ENCODE data around the gene PRSS53. TPM values are rescaled to one million over a fixed set of nuclear protein-coding genes. Genes with fewer than 3 reads are reported as not detected.
A peak's percentile ranks its signal among the peaks of the same experiment; 100 is the strongest.

Gene PRSS53
- total and polyA plus RNA-seq, 7 experiments from 2014 or later: 0.46 to 7.2 (median 6.0) TPM

DNA sequence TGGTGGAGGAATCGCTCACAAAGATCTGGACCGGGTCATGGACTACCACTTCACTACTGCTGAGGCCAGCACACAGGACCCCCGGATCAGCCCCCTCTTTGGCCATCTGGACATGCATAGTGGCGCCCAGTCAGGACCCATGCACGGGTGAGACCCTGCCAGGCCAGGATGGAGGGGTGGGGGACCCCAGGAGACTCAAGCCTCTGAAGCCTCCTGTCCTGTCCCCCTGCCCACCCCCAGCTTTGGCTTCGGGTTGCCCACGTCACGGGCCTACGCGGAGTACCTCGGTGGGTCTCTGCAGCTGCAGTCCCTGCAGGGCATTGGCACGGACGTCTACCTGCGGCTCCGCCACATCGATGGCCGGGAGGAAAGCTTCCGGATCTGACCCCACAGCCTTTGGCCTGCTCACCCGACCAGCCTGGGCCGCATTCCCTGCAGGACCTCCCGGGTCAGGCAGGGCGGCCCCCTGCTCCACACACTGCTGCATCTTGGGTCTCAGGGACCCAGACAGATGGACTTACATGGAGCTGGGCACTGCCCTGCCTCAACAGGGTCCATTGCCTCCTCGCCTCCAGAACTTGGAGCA lies 23.2 kb upstream of the PRSS53 start:
- H3K4me1 ChIP-seq (ENCODE audit: control insufficient read depth in 2 of 2, insufficient read depth in 2 of 2, low read length in 2 of 2): peaks cover 4 to 16% of the 10 kb centered on the region in 2 donors
- H3K36me3 ChIP-seq (ENCODE audit: control insufficient read depth in 2 of 3, insufficient read depth in 3 of 3, low read length in 3 of 3): peaks cover 0 to 38% (median 0%) of the 10 kb centered on the region in 3 experiments
- intact Hi-C loops (cut with micrococcal nuclease): no loop called here
- peaks cover 0 to 11% (median 0%) of the 10 kb centered on the region in 5 donors for H3K36me3 Mint-ChIP-seq
- CTCF ChIA-PET: interaction anchor here (0.8 to 1.2 kb wide), 2 partner anchors 17 to 20 kb away, joined by 3 to 4 read pairs; no protein-coding TSS in a partner anchor
- H3K4me3 Mint-ChIP-seq: no peak overlapping the region
- POLR2A ChIA-PET: interaction anchor here (0.7 to 1.1 kb wide), 2 partner anchors 30 to 395 kb away, joined by 3 to 5 read pairs; no protein-coding TSS in a partner anchor
- no peak overlapping the region for H3K27ac ChIP-seq (ENCODE audit: low read depth, low read length)
- H3K9me3 ChIP-seq (ENCODE audit: control insufficient read depth in 2 of 3, low read length in 3 of 3): no peaks in the 10 kb centered on the region
- no peaks in the 10 kb centered on the region for H3K27me3 Mint-ChIP-seq
- no peak overlapping the region for H3K27ac Mint-ChIP-seq
- H3K9me3 Mint-ChIP-seq: no peaks in the 10 kb centered on the region
- H3K27me3 ChIP-seq (ENCODE audit: control insufficient read depth in 2 of 2, insufficient read depth in 2 of 2, low read length in 2 of 2): no peaks in the 10 kb centered on the region
- H3K4me3 ChIP-seq (ENCODE audit: low read length): no peak overlapping the region
- peaks cover 10 to 39% (median 19%) of the 10 kb centered on the region in 7 donors for H3K4me1 Mint-ChIP-seq
- DNase-seq (no peak), ATAC-seq (no peak)

DNA sequence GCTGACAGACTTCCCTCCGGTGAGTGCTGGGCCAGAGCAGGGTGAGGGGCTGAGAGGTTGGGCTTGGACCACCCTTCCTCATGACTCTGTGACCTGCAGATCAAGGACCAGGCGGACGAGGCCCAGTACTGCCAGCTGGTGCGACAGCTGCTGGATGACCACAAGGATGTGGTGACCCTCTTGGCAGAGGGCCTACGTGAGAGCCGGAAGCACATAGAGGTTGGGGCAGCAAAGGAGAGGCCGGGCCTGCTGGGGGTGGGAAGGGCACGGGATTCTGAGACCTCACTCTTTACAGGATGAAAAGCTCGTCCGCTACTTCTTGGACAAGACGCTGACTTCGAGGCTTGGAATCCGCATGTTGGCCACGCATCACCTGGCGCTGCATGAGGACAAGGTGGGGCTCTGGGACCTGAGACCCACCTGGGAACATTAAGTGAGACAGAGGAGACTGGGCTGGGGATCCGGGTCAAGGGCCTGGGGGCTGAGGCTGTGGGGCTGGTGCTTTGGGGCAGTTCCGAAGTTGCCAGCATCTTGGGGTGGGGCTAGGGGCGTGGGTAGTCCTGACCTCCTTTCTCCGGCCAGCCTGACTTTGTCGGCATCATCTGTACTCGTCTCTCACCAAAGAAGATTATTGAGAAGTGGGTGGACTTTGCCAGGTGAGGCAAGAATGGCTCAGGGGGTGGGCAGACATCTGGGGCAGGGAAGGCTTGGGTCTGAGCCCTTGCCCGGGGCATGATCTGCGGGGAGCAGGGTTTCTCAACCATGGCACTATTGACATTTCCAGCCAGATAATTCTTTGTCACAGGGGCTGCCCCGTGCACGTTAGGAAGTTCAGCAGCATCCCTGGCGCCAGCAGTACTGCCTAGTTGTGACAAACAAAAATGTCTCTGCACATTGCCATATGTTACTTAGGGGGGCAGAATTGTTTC lies 21.6 kb upstream of the PRSS53 start:
- peak overlapping the region in 4 of 9 donors; percentile 14 to 80 (median 38) for H3K27ac Mint-ChIP-seq
- ChIA-PET CTCF (no interaction called here), POLR2A (interaction anchor here (1.8 kb wide), 1 partner anchor 70 kb away, joined by 4 read pairs; the partner anchor contains the start of gene FUS)
- DNase-seq (no peak), ATAC-seq (no peak)
- intact Hi-C loops (cut with micrococcal nuclease): no loop called here
- peaks cover 10 to 44% (median 19%) of the 10 kb centered on the region in 7 donors for H3K4me1 Mint-ChIP-seq
- H3K36me3 Mint-ChIP-seq: peaks cover 0 to 11% (median 0%) of the 10 kb centered on the region in 5 donors
- H3K27ac ChIP-seq (ENCODE audit: low read depth, low read length): peak overlapping the region; percentile 2
- no peaks in the 10 kb centered on the region for H3K9me3 ChIP-seq (ENCODE audit: control insufficient read depth in 2 of 3, low read length in 3 of 3)
- no peak overlapping the region for H3K4me3 ChIP-seq (ENCODE audit: low read length)
- H3K9me3 Mint-ChIP-seq: no peaks in the 10 kb centered on the region
- H3K4me1 ChIP-seq (ENCODE audit: control insufficient read depth in 2 of 2, insufficient read depth in 2 of 2, low read length in 2 of 2): peaks cover 4 to 16% of the 10 kb centered on the region in 2 donors
- no peaks in the 10 kb centered on the region for H3K27me3 Mint-ChIP-seq
- H3K27me3 ChIP-seq (ENCODE audit: control insufficient read depth in 2 of 2, insufficient read depth in 2 of 2, low read length in 2 of 2): no peaks in the 10 kb centered on the region
- H3K36me3 ChIP-seq (ENCODE audit: control insufficient read depth in 2 of 3, insufficient read depth in 3 of 3, low read length in 3 of 3): peaks cover 0 to 38% (median 0%) of the 10 kb centered on the region in 3 experiments
- peak overlapping the region in 8 of 10 donors; percentile 34 to 90 (median 73) for H3K4me3 Mint-ChIP-seq

DNA sequence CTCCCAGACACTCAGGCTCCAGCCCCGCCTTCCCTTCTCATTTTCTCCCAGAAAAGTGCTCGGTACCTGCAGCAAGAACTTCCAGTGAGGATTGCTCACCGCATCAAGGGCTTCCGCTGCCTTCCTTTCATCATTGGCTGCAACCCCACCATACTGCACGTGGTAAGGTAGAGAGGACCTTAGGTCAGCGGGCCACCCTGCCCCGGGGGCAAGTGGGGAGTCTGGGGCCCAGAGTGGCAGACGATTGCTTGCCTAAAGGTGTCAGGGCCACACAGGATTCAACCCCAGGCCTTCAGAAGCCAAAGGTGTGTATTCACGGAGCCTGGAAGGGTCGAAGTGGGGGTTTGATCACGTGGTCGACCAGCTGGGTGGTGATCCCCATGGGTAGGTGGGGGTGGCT lies 20.9 kb upstream of the PRSS53 start:
- DNase-seq (no peak), ATAC-seq (no peak)
- Histone ChIP-seq H3K9me3 (ENCODE audit: control insufficient read depth in 2 of 3, low read length in 3 of 3) (no peaks in the 10 kb centered on the region), H3K4me1 (ENCODE audit: control insufficient read depth in 2 of 2, insufficient read depth in 2 of 2, low read length in 2 of 2) (peaks cover 4 to 16% of the 10 kb centered on the region in 2 donors), H3K4me3 (ENCODE audit: low read length) (no peak overlapping the region), H3K27ac (ENCODE audit: low read depth, low read length) (peak overlapping the region; percentile 2), H3K36me3 (ENCODE audit: control insufficient read depth in 2 of 3, insufficient read depth in 3 of 3, low read length in 3 of 3) (peaks cover 0 to 38% (median 0%) of the 10 kb centered on the region in 3 experiments), H3K27me3 (ENCODE audit: control insufficient read depth in 2 of 2, insufficient read depth in 2 of 2, low read length in 2 of 2) (no peaks in the 10 kb centered on the region)
- Mint-ChIP-seq H3K27ac (peak overlapping the region in 7 of 9 donors; percentile 39 to 88 (median 69)), H3K4me1 (peaks cover 10 to 43% (median 19%) of the 10 kb centered on the region in 7 donors), H3K4me3 (peak overlapping the region; percentile 62 to 90 (median 78)), H3K9me3 (no peaks in the 10 kb centered on the region), H3K36me3 (peaks cover 0 to 11% (median 0%) of the 10 kb centered on the region in 5 donors), H3K27me3 (no peaks in the 10 kb centered on the region)
- CTCF ChIA-PET: no interaction called here
- intact Hi-C loops (cut with micrococcal nuclease): loop anchor here (2.0 kb wide), 4 partner anchors 15 to 349 kb away; partner anchors contain the start of genes ARMC5 (in 2 of the 2), VKORC1 (in 2 of the 2), ZNF646 (in 2 of the 2) and ZNF668 (in 2 of the 2)
- POLR2A ChIA-PET: interaction anchor here (1.8 kb wide), 1 partner anchor 71 kb away, joined by 4 read pairs; the partner anchor contains the start of gene FUS

DNA sequence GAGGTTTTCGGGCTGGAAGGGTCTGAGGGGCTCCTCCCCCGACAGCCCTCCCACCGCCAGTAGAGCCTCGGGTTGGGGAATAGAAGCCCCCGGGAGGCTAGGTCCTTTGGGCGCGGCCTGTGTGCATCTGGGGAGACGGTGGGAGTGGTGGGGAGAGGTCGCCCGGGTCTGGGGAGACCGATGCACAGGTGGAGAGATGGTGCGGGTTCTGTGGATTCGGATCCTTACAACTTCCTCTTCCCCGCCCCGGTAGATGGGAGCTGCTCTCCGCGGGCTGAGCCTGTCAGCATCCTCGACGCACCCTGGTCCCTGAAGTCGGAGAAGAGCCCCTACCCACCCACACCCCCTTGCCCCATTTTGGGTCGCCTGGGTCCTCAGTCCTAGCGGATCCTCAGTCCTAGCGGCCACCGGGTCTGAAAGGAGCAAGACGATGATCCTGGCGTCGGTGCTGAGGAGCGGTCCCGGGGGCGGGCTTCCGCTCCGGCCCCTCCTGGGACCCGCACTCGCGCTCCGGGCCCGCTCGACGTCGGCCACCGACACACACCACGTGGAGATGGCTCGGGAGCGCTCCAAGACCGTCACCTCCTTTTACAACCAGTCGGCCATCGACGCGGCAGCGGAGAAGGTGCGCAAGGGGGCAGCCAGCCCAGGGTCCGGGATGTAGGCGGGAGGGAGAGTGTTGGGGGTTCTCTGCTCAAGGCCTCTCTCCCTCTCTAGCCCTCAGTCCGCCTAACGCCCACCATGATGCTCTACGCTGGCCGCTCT lies 20.2 kb upstream of the PRSS53 start:
- peak overlapping the region; percentile 82 for H3K27ac ChIP-seq (ENCODE audit: low read depth, low read length)
- no peaks in the 10 kb centered on the region for H3K27me3 Mint-ChIP-seq
- intact Hi-C loops (cut with micrococcal nuclease): loop anchor here (2.0 kb wide), 4 partner anchors 14 to 350 kb away; partner anchors contain the start of genes ARMC5 (in 2 of the 2), VKORC1 (in 2 of the 2), ZNF646 (in 2 of the 2) and ZNF668 (in 2 of the 2)
- CTCF ChIA-PET: no interaction called here
- H3K9me3 Mint-ChIP-seq: no peaks in the 10 kb centered on the region
- ATAC-seq: no peak
- H3K4me1 Mint-ChIP-seq: peaks cover 10 to 38% (median 19%) of the 10 kb centered on the region in 7 donors
- H3K4me1 ChIP-seq (ENCODE audit: control insufficient read depth in 2 of 2, insufficient read depth in 2 of 2, low read length in 2 of 2): peaks cover 4 to 16% of the 10 kb centered on the region in 2 donors
- peak overlapping the region; percentile 62 to 91 (median 80) for H3K4me3 Mint-ChIP-seq
- POLR2A ChIA-PET: interaction anchor here (1.0 to 1.8 kb wide), 2 partner anchors 71 kb away, joined by 3 to 4 read pairs; partner anchors contain the start of gene FUS
- peak overlapping the region in 7 of 9 donors; percentile 51 to 88 (median 69) for H3K27ac Mint-ChIP-seq
- peaks cover 0 to 11% (median 0%) of the 10 kb centered on the region in 5 donors for H3K36me3 Mint-ChIP-seq
- DNase-seq: no peak
- no peaks in the 10 kb centered on the region for H3K27me3 ChIP-seq (ENCODE audit: control insufficient read depth in 2 of 2, insufficient read depth in 2 of 2, low read length in 2 of 2)
- peak overlapping the region; percentile 74 for H3K4me3 ChIP-seq (ENCODE audit: low read length)
- peaks cover 0 to 38% (median 0%) of the 10 kb centered on the region in 3 experiments for H3K36me3 ChIP-seq (ENCODE audit: control insufficient read depth in 2 of 3, insufficient read depth in 3 of 3, low read length in 3 of 3)
- no peaks in the 10 kb centered on the region for H3K9me3 ChIP-seq (ENCODE audit: control insufficient read depth in 2 of 3, low read length in 3 of 3)

DNA sequence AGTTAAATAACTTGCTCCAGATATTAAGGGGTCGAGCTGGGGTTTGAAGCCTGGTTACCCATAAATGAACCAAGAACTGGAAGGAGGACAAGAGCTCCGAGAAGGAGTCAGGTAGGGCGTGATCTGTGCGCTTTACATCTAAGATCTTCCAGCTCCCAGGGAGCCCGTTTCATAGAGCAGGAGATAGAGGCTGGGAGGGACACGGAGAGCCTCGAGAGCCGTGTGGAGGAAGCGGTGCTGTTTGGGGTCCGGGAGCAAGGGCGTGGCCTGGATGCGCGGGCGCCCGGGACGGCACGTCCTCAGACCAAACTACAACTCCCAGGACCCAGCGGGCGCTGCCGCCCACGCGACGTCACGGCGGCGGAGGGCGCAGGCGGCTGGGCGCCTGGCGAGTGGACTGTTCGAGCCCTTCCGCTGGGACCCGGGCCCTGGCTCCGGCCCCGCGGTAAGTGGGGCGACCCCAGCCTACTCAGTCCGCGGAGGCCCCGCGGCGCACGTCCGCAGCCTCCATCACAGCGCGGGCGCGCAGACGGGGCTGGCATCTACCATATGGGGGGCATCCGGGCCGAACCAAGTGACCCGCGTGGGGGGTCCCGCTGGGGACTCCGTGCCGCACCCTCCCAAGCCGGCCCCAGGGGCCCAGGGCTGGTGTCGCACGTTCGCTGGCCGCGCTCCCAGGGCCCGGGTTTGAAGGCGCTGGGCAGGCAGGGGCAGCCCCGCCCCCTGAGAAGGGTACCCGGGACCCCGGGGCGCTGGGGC lies 19.5 kb upstream of the PRSS53 start, which contains the start of gene BCKDK:
BCKDK (plus strand) TSS at position 352 of the 759 bp plus-strand sequence. CDS start 838 bp downstream, outside the sequence.
- DNase-seq (peak; percentile 31 to 84 (median 39)), ATAC-seq (peak; percentile 82)
- Histone ChIP-seq H3K4me3 (ENCODE audit: low read length) (peak within 1 kb of the TSS; percentile 74), H3K36me3 (ENCODE audit: control insufficient read depth in 2 of 3, insufficient read depth in 3 of 3, low read length in 3 of 3) (peaks cover 0 to 38% (median 0%) of the 10 kb centered on the region in 3 experiments), H3K4me1 (ENCODE audit: control insufficient read depth in 2 of 2, insufficient read depth in 2 of 2, low read length in 2 of 2) (peaks cover 4 to 16% of the 10 kb centered on the region in 2 donors), H3K9me3 (ENCODE audit: control insufficient read depth in 2 of 3, low read length in 3 of 3) (no peaks in the 10 kb centered on the region), H3K27me3 (ENCODE audit: control insufficient read depth in 2 of 2, insufficient read depth in 2 of 2, low read length in 2 of 2) (no peaks in the 10 kb centered on the region), H3K27ac (ENCODE audit: low read depth, low read length) (peak within 1 kb of the TSS; percentile 82)
- intact Hi-C loops (cut with micrococcal nuclease): loop anchor here (2.0 kb wide), 4 partner anchors 13 to 351 kb away; partner anchors contain the start of genes ARMC5 (in 2 of the 2), VKORC1 (in 2 of the 2), ZNF646 (in 2 of the 2) and ZNF668 (in 2 of the 2)
- peaks cover 10 to 32% (median 19%) of the 10 kb centered on the region in 7 donors for H3K4me1 Mint-ChIP-seq
- CTCF ChIA-PET: interaction anchor here (1.0 kb wide), 1 partner anchor 34 kb away, joined by 5 read pairs; no protein-coding TSS in a partner anchor
- H3K27ac Mint-ChIP-seq: peak within 1 kb of the TSS; percentile 58 to 88 (median 84)
- H3K4me3 Mint-ChIP-seq: peak within 1 kb of the TSS; percentile 77 to 91 (median 85)
- POLR2A ChIA-PET: interaction anchor here (0.7 to 2.6 kb wide), 6 partner anchors 9 to 75 kb away, joined by 3 to 14 read pairs (median 3); partner anchors contain the start of genes FUS and KAT8
- no peaks in the 10 kb centered on the region for H3K27me3 Mint-ChIP-seq
- H3K36me3 Mint-ChIP-seq: peaks cover 0 to 11% (median 0%) of the 10 kb centered on the region in 5 donors
- no peaks in the 10 kb centered on the region for H3K9me3 Mint-ChIP-seq

All from naive thymus-derived CD4-positive, alpha-beta T cell (primary cell).